HCT116 (cell line): ENCODE measurements around the gene SLC7A7. TPM values are rescaled to one million over a fixed set of nuclear protein-coding genes. Genes with fewer than 3 reads are reported as not detected.

ENCODE experiments used
- ATAC-seq: fragments of 200-7000 bp; cut with Tn5 transposase; 2 replicates; pipeline ENCODE4 v1.9.1; 2020; ENCODE audit warnings: mild to moderate bottlenecking, moderate library complexity
- BruUV-seq: library from RNA; stranded (reverse); fragments of 400-500 nt; replicated peaks from 2 replicates; lab custom pipeline; 2021; lab: Mats Ljungman, UMichigan
- CTCF ChIA-PET: fragments of 300-600 bp; sonication (Branson Sonifier 250); formaldehyde crosslinking; loops from one replicate; lab custom pipeline; 2021; ENCODE audit warnings: antibody characterized with exemption; lab: Charles Lee
- POLR2A ChIA-PET: fragments of 300-600, 350-600 bp; sonication (Branson Sonifier 250); formaldehyde crosslinking; loops from one replicate; lab custom pipeline; 2021; ENCODE audit warnings: antibody characterized with exemption; lab: Charles Lee
- RAD21 ChIA-PET, 2 experiments: fragments of 300-600 bp; sonication (Branson Sonifier 250); formaldehyde crosslinking; loops; one replicate each; lab custom pipeline; 2023; ENCODE audit warnings: low total read pairs in 2 of 2; ENCODE audit not compliant: uncharacterized antibody in 2 of 2, unreplicated experiment in 2 of 2, low non-redundant PET in 1 of 2; lab: Charles Lee
- DNase-seq: peaks from one replicate; pipeline ENCODE4 v3.0.0-alpha.2; 2010; ENCODE audit warnings: low read depth, low spot score
- H2AFZ ChIP-seq: fragments of 200-600 bp; shearing (Covaris generic), sonication (generic); 2 replicates; pipeline ENCODE4 v1.6.1; 2017; ENCODE audit warnings: low read depth, mixed run types, mixed read lengths, antibody characterized with exemption, low read length; ENCODE audit not compliant: poor library complexity, severe bottlenecking
- H3K27ac ChIP-seq: 2 replicates; pipeline ENCODE4 v1.5.1; 2012; ENCODE audit warnings: low read depth, low read length
- H3K27me3 ChIP-seq: fragments of 200-600 bp; sonication (generic); 2 replicates; pipeline ENCODE4 v1.6.1; 2016; ENCODE audit warnings: mixed run types, low read length, mixed read lengths; ENCODE audit not compliant: insufficient read depth
- H3K36me3 ChIP-seq, 2 experiments: fragments of 200-500 bp in 1 of 2; fragments of 200-600 bp in 1 of 2; sonication (Bioruptor generic) in 1 of 2; sonication (generic) in 1 of 2; 2 replicates each; pipeline versions ENCODE4 v1.5.1 to v1.6.1; 2014 to 2016; ENCODE audit warnings: low read length in 2 of 2, inconsistent platforms in 1 of 2, mixed read lengths in 1 of 2, mixed run types in 1 of 2; ENCODE audit not compliant: insufficient read depth in 2 of 2, control insufficient read depth in 1 of 2
- H3K4me1 ChIP-seq, 2 experiments: fragments of 200-600 bp in 1 of 2; sonication (generic) in 1 of 2; 2 replicates each; pipeline versions ENCODE4 v1.5.1 to v1.6.1; 2012 to 2017; ENCODE audit warnings: low read length in 2 of 2, inconsistent platforms in 1 of 2, mild to moderate bottlenecking in 1 of 2, mixed read lengths in 1 of 2, mixed run types in 1 of 2, moderate library complexity in 1 of 2; ENCODE audit not compliant: insufficient read depth in 2 of 2, control insufficient read depth in 1 of 2
- H3K4me2 ChIP-seq: fragments of 200-600 bp; sonication (generic); 2 replicates; pipeline ENCODE4 v1.6.1; 2017; ENCODE audit warnings: mixed run types, low read length, mixed read lengths
- H3K4me3 ChIP-seq, 2 experiments: fragments of 200-600 bp in 1 of 2; sonication (generic) in 1 of 2; replicated peaks in 1 of 2; 2 replicates each; pipeline ENCODE4 v1.5.1; 2011 to 2016; ENCODE audit warnings: low read length in 2 of 2, control low read depth in 1 of 2, low read depth in 1 of 2, mild to moderate bottlenecking in 1 of 2, mixed read lengths in 1 of 2, mixed run types in 1 of 2
- H3K79me2 ChIP-seq: fragments of 200-600 bp; sonication (generic); 2 replicates; pipeline ENCODE4 v1.6.1; 2017; ENCODE audit warnings: mild to moderate bottlenecking, mixed run types, low read length, moderate library complexity, mixed read lengths; ENCODE audit not compliant: insufficient read depth
- H3K9ac ChIP-seq: fragments of 200-600 bp; sonication (generic); 2 replicates; pipeline ENCODE4 v1.6.1; 2016; ENCODE audit warnings: low read length, mixed read lengths
- H3K9me2 ChIP-seq: fragments of 200-600 bp; sonication (generic), shearing (Covaris generic); 2 replicates; pipeline ENCODE4 v1.6.1; 2017; ENCODE audit warnings: mixed run types, mild to moderate bottlenecking, moderate library complexity; ENCODE audit not compliant: insufficient read depth
- H3K9me3 ChIP-seq, 2 experiments: fragments of 200-500 bp in 1 of 2; fragments of 200-600 bp in 1 of 2; sonication (Bioruptor generic) in 1 of 2; sonication (generic) in 1 of 2; 2 replicates each; pipeline ENCODE4 v1.6.1; 2014 to 2017; ENCODE audit warnings: low read length in 2 of 2, mixed read lengths in 2 of 2, inconsistent platforms in 1 of 2, low read depth in 1 of 2, mild to moderate bottlenecking in 1 of 2, mixed run types in 1 of 2, moderate library complexity in 1 of 2; ENCODE audit not compliant: control insufficient read depth in 1 of 2, insufficient read depth in 1 of 2
- H4K20me1 ChIP-seq: fragments of 200-600 bp; sonication (generic), shearing (Covaris generic); 2 replicates; pipeline ENCODE4 v1.6.1; 2017; ENCODE audit warnings: mixed run types, mild to moderate bottlenecking, moderate library complexity; ENCODE audit not compliant: insufficient read depth
- CBX3 ChIP-seq: IDR thresholded peaks from 2 replicates; pipeline ENCODE4 v1.6.1; 2012; ENCODE audit warnings: low read depth
- CEBPB ChIP-seq: IDR thresholded peaks from 2 replicates; pipeline ENCODE4 v1.6.1; 2012; ENCODE audit warnings: low read depth
- CTCF ChIP-seq, 3 experiments: fragments of 200-600 bp in 1 of 3; sonication (generic) in 1 of 3; IDR thresholded peaks in 2 of 3; conservative IDR thresholded peaks in 1 of 3; 2 replicates each; pipeline ENCODE4 v1.5.1; 2012 to 2017; ENCODE audit warnings: low read depth in 2 of 3, low read length in 2 of 3, antibody characterized with exemption in 1 of 3, borderline replicate concordance in 1 of 3, control low read depth in 1 of 3, mild to moderate bottlenecking in 1 of 3, mixed read lengths in 1 of 3, mixed run types in 1 of 3, moderate library complexity in 1 of 3; ENCODE audit not compliant: insufficient read depth in 1 of 3
- EGR1 ChIP-seq: IDR thresholded peaks from 2 replicates; pipeline ENCODE4 v1.6.1; 2012; ENCODE audit warnings: low read depth
- EZH2 ChIP-seq: fragments of 200-600 bp; sonication (generic); IDR thresholded peaks from 2 replicates; pipeline ENCODE4 v1.6.1; 2017; ENCODE audit warnings: antibody characterized with exemption, mixed run types
- FOSL1 ChIP-seq: IDR thresholded peaks from 2 replicates; pipeline ENCODE4 v1.6.1; 2012; ENCODE audit warnings: low read depth
- JUND ChIP-seq: IDR thresholded peaks from 2 replicates; pipeline ENCODE4 v1.6.1; 2012
- POLR2A ChIP-seq: IDR thresholded peaks from 2 replicates; pipeline ENCODE4 v1.7.0; 2011; ENCODE audit warnings: borderline replicate concordance; ENCODE audit not compliant: insufficient read depth, insufficient read length; ENCODE audit errors: extremely low read depth
- POLR2AphosphoS5 ChIP-seq: IDR thresholded peaks from 2 replicates; pipeline ENCODE4 v1.6.1; 2011; ENCODE audit warnings: mild to moderate bottlenecking, low read depth, low read length, moderate library complexity
- RAD21 ChIP-seq: IDR thresholded peaks from 2 replicates; pipeline ENCODE4 v1.6.1; 2012; ENCODE audit warnings: low read depth, mild to moderate bottlenecking
- SIN3A ChIP-seq: IDR thresholded peaks from 2 replicates; pipeline ENCODE4 v1.6.1; 2012; ENCODE audit warnings: low read depth
- SP1 ChIP-seq: IDR thresholded peaks from 2 replicates; pipeline ENCODE4 v1.6.1; 2012; ENCODE audit warnings: low read depth
- SRF ChIP-seq: IDR thresholded peaks from 2 replicates; pipeline ENCODE4 v1.6.1; 2012; ENCODE audit warnings: low read depth
- YY1 ChIP-seq: IDR thresholded peaks from 2 replicates; pipeline ENCODE4 v1.6.1; 2011; ENCODE audit warnings: low read length, low read depth, moderate library complexity, mild to moderate bottlenecking; ENCODE audit not compliant: insufficient replicate concordance; ENCODE audit errors: extremely low read depth
- ZFX ChIP-seq: fragments of 450-650 bp; IDR thresholded peaks from 2 replicates; pipeline ENCODE4 v1.6.1; 2017
- intact Hi-C: fragments of 100-400 bp; cut with micrococcal nuclease; formaldehyde crosslinking; loops from 2 replicates; pipeline ENCODE4 v1.10.0; 2022
- total RNA-seq: library from RNA; stranded (reverse); gene quantifications from one replicate; pipeline ENCODE4 v1.2.1, GENCODE V29; 2021; ENCODE audit not compliant: unreplicated experiment
- TF ChIP-seq, protein P1 (sequence below): IDR thresholded peaks from 2 replicates; pipeline ENCODE4 v1.6.1; 2011; ENCODE audit warnings: mild to moderate bottlenecking, low read length, moderate library complexity; ENCODE audit not compliant: insufficient replicate concordance; ENCODE audit errors: extremely low read depth
- TF ChIP-seq, protein P2 (sequence below): IDR thresholded peaks from 2 replicates; pipeline ENCODE4 v1.6.1; 2012

SLC7A7 gene
- total RNA-seq, 1 experiment from 2014 or later = 0.27 TPM

- no peak for ATAC-seq
- BruUV-seq = no TSS peak
- no peaks in the 10 kb centered on the region for H3K9me2 ChIP-seq
- no peaks in the 10 kb centered on the region for H3K9me3 ChIP-seq
- DNase-seq = no peak
- no peak overlapping the region for H3K4me3 ChIP-seq
- no peak overlapping the region for H3K4me2 ChIP-seq
- ChIA-PET CTCF (no interaction called here), POLR2A (no interaction called here), RAD21 (no interaction called here)
- H3K27me3 ChIP-seq = no peaks in the 10 kb centered on the region
- no peak overlapping the region for H3K9ac ChIP-seq
- no peak overlapping the region for H2AFZ ChIP-seq
- H3K79me2 ChIP-seq = no peaks in the 10 kb centered on the region
- H3K27ac ChIP-seq = no peak overlapping the region
- intact Hi-C loops = no loop called here
- H3K4me1 ChIP-seq = no peaks in the 10 kb centered on the region
- TF ChIP-seq SP1 (no peak), EGR1 (no peak), YY1 (no peak)
- TF ChIP-seq, protein P1, sequence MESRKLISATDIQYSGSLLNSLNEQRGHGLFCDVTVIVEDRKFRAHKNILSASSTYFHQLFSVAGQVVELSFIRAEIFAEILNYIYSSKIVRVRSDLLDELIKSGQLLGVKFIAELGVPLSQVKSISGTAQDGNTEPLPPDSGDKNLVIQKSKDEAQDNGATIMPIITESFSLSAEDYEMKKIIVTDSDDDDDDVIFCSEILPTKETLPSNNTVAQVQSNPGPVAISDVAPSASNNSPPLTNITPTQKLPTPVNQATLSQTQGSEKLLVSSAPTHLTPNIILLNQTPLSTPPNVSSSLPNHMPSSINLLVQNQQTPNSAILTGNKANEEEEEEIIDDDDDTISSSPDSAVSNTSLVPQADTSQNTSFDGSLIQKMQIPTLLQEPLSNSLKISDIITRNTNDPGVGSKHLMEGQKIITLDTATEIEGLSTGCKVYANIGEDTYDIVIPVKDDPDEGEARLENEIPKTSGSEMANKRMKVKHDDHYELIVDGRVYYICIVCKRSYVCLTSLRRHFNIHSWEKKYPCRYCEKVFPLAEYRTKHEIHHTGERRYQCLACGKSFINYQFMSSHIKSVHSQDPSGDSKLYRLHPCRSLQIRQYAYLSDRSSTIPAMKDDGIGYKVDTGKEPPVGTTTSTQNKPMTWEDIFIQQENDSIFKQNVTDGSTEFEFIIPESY = no peak
- H4K20me1 ChIP-seq = no peaks in the 10 kb centered on the region
- H3K36me3 ChIP-seq = no peaks in the 10 kb centered on the region
These were observed 75.2 kb downstream of the SLC7A7 start for GRCh38 chr14:22740020-22740419.

GRCh38 chr14:22739423-22739822, 75.8 kb downstream of the SLC7A7 start:
- ChIA-PET POLR2A (no interaction called here), RAD21 (no interaction called here), CTCF (no interaction called here)
- no peaks in the 10 kb centered on the region for H3K9me3 ChIP-seq
- no peak overlapping the region for H3K4me2 ChIP-seq
- H3K79me2 ChIP-seq = no peaks in the 10 kb centered on the region
- no peak overlapping the region for H2AFZ ChIP-seq
- no peaks in the 10 kb centered on the region for H3K36me3 ChIP-seq
- H3K9me2 ChIP-seq = no peaks in the 10 kb centered on the region
- no peaks in the 10 kb centered on the region for H3K4me1 ChIP-seq
- no TSS peak for BruUV-seq
- no peaks in the 10 kb centered on the region for H4K20me1 ChIP-seq
- no peak overlapping the region for H3K27ac ChIP-seq
- DNase-seq = no peak
- no peaks in the 10 kb centered on the region for H3K27me3 ChIP-seq
- H3K4me3 ChIP-seq = no peak overlapping the region
- H3K9ac ChIP-seq = no peak overlapping the region
- no peak for ATAC-seq
- intact Hi-C loops = no loop called here
- no peak for TF ChIP-seq SRF
- TF ChIP-seq, protein P1 = no peak
- TF ChIP-seq, protein P2, sequence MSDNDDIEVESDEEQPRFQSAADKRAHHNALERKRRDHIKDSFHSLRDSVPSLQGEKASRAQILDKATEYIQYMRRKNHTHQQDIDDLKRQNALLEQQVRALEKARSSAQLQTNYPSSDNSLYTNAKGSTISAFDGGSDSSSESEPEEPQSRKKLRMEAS = no peak
- no peak for TF ChIP-seq FOSL1
- TF ChIP-seq CBX3 = no peak
- no peak for TF ChIP-seq SIN3A
- TF ChIP-seq ZFX = no peak
- TF ChIP-seq CEBPB = no peak
- TF ChIP-seq POLR2AphosphoS5 = no peak
- no peak for TF ChIP-seq RAD21
- no peak for TF ChIP-seq SP1
- no peak for TF ChIP-seq JUND
- TF ChIP-seq EZH2 = no peak
- no peak for TF ChIP-seq POLR2A
- TF ChIP-seq CTCF (IDR thresholded peaks at IDR 0.05 in 2 of 3, conservative IDR thresholded peaks at IDR 0.05 in 1 of 3; ENCODE audit: borderline replicate concordance in 1 of 3, insufficient read depth in 1 of 3, low read depth in 2 of 3, low read length in 2 of 3) = no peak
- no peak for TF ChIP-seq YY1
